KG1 (cell line): ENCODE data around the gene SCN3B.

ENCODE experiments used
- DNase-seq: peaks from one replicate; lab custom pipeline; 2025; lab: John Stamatoyannopoulos, UW

SCN3B gene

GRCh38 chr11:123654566-123655081 is at the start of gene SCN3B:
SCN3B (minus strand) TSS chr11:123654624; CDS start chr11:123653801, 823 bp downstream.
- DNase-seq = no peak

- no peak for DNase-seq
Observed at GRCh38 chr11:123702696-123703095, 48.3 kb upstream of the SCN3B start.

- DNase-seq = no peak
Observed at GRCh38 chr11:123702139-123702538, 47.7 kb upstream of the SCN3B start.

GRCh38 chr11:123700772-123701171 is 46.3 kb upstream of the SCN3B start:
- DNase-seq = no peak

GRCh38 chr11:123698546-123699127 is 44.2 kb upstream of the SCN3B start:
- DNase-seq = no peak

- DNase-seq = no peak
Observed at GRCh38 chr11:123696183-123696582, 41.8 kb upstream of the SCN3B start.

- DNase-seq = no peak
Observed at GRCh38 chr11:123695231-123695630, 40.8 kb upstream of the SCN3B start.

- DNase-seq = no peak
Observed at GRCh38 chr11:123694551-123694950, 40.1 kb upstream of the SCN3B start.

- no peak for DNase-seq
Observed at GRCh38 chr11:123692961-123693360, 38.5 kb upstream of the SCN3B start.

- no peak for DNase-seq
Observed at GRCh38 chr11:123690485-123690884, 36.1 kb upstream of the SCN3B start.

- no peak for DNase-seq
Observed at GRCh38 chr11:123684601-123685000, 30.2 kb upstream of the SCN3B start.

GRCh38 chr11:123683428-123684170 is 29.2 kb upstream of the SCN3B start:
- DNase-seq = no peak

- DNase-seq = no peak
Observed at GRCh38 chr11:123682696-123683410, 28.4 kb upstream of the SCN3B start.

GRCh38 chr11:123681030-123681429 is 26.6 kb upstream of the SCN3B start:
- DNase-seq = no peak

- no peak for DNase-seq
Observed at GRCh38 chr11:123678246-123678645, 23.8 kb upstream of the SCN3B start.

GRCh38 chr11:123677510-123677909 is 23.1 kb upstream of the SCN3B start:
- DNase-seq = no peak

GRCh38 chr11:123674297-123674696 is 19.9 kb upstream of the SCN3B start:
- no peak for DNase-seq

- DNase-seq = no peak
Observed at GRCh38 chr11:123672568-123672967, 18.1 kb upstream of the SCN3B start.

- no peak for DNase-seq
Observed at GRCh38 chr11:123671534-123671933, 17.1 kb upstream of the SCN3B start.

GRCh38 chr11:123670081-123670480 is 15.7 kb upstream of the SCN3B start:
- DNase-seq = no peak

GRCh38 chr11:123665306-123665705 is 10.9 kb upstream of the SCN3B start:
- no peak for DNase-seq

GRCh38 chr11:123659965-123660364 is 5.5 kb upstream of the SCN3B start:
- DNase-seq = peak; percentile 38

- no peak for DNase-seq
Observed at GRCh38 chr11:123659311-123659710, 4.9 kb upstream of the SCN3B start.
